H1 (cell line): ENCODE measurements around the gene COMT. TPM values are rescaled to one million over a fixed set of nuclear protein-coding genes. Genes with fewer than 3 reads are reported as not detected.

ENCODE experiments used
- CTCF ChIA-PET: fragments of 300-600 bp; sonication (Branson Sonifier 250); formaldehyde crosslinking; loops from one replicate; lab custom pipeline; 2021; ENCODE audit not compliant: partially characterized antibody; lab: Charles Lee
- POLR2A ChIA-PET: fragments of 300-600 bp; sonication (Branson Sonifier 250); formaldehyde crosslinking; loops from one replicate; lab custom pipeline; 2021; ENCODE audit warnings: inconsistent platforms; ENCODE audit not compliant: partially characterized antibody; lab: Charles Lee
- DNase-seq, 2 experiments: peaks; one replicate each; pipeline versions ENCODE4 v3.0.0 to v3.0.0-alpha.2; 2010 to 2022; ENCODE audit warnings: low spot score in 2 of 2, low read depth in 1 of 2, mixed read lengths in 1 of 2
- FAIRE-seq: peaks from 2 replicates; lab custom pipeline; 2011; peaks lifted over from hg19 to GRCh38; lab: Jason Lieb, UNC
- H2AFZ ChIP-seq: 2 replicates; pipeline ENCODE4 v1.8.1; 2012; ENCODE audit warnings: low read length, inconsistent platforms
- H2AK5ac ChIP-seq: 2 replicates; pipeline ENCODE4 v1.6.1; 2013; ENCODE audit warnings: low read depth, low read length
- H2BK120ac ChIP-seq: replicated peaks from 2 replicates; pipeline ENCODE3; 2013; ENCODE audit warnings: low read depth, low read length, inconsistent platforms
- H2BK12ac ChIP-seq: 2 replicates; pipeline ENCODE4 v1.6.1; 2013; ENCODE audit warnings: low read depth, low read length
- H2BK15ac ChIP-seq: 2 replicates; pipeline ENCODE4 v1.6.1; 2013; ENCODE audit warnings: low read length
- H2BK20ac ChIP-seq: 2 replicates; pipeline ENCODE4 v1.6.1; 2013; ENCODE audit warnings: low read length
- H2BK5ac ChIP-seq: 2 replicates; pipeline ENCODE4 v1.6.1; 2013; ENCODE audit warnings: low read depth, low read length
- H3K14ac ChIP-seq: 2 replicates; pipeline ENCODE4 v1.6.1; 2013; ENCODE audit warnings: inconsistent platforms; ENCODE audit not compliant: insufficient read length
- H3K18ac ChIP-seq: 2 replicates; pipeline ENCODE4 v1.6.1; 2013; ENCODE audit warnings: low read length; ENCODE audit errors: extremely low read depth
- H3K23ac ChIP-seq: 2 replicates; pipeline ENCODE4 v1.6.1; 2013; ENCODE audit warnings: inconsistent platforms; ENCODE audit not compliant: insufficient read length
- H3K23me2 ChIP-seq: 2 replicates; pipeline ENCODE4 v1.6.1; 2013; ENCODE audit warnings: low read depth, low read length
- H3K27ac ChIP-seq: 2 replicates; pipeline ENCODE4 v1.6.1; 2011; ENCODE audit warnings: low read depth, low read length, inconsistent platforms
- H3K27me3 ChIP-seq, 4 experiments: replicated peaks in 1 of 4; 1 replicate in 1 of 4; 2 replicates in 3 of 4; pipeline versions ENCODE4 v1.6.1 to v1.8.1; 2011 to 2013; ENCODE audit warnings: low read length in 3 of 4, mild to moderate bottlenecking in 3 of 4, inconsistent platforms in 2 of 4, mixed read lengths in 2 of 4, moderate library complexity in 1 of 4; ENCODE audit not compliant: control insufficient read depth in 3 of 4, insufficient read depth in 3 of 4; ENCODE audit errors: extremely low read depth in 1 of 4
- H3K36me3 ChIP-seq, 4 experiments: 2 replicates each; pipeline versions ENCODE4 v1.6.1 to v1.8.1; 2011 to 2013; ENCODE audit warnings: mild to moderate bottlenecking in 4 of 4, low read length in 3 of 4, moderate library complexity in 2 of 4, control low read depth in 1 of 4, inconsistent platforms in 1 of 4; ENCODE audit not compliant: insufficient read depth in 4 of 4, control insufficient read depth in 2 of 4
- H3K4ac ChIP-seq: replicated peaks from 2 replicates; pipeline ENCODE3; 2013; ENCODE audit warnings: low read length, low read depth, mixed read lengths, inconsistent platforms; ENCODE audit not compliant: insufficient read length
- H3K4me1 ChIP-seq, 4 experiments: replicated peaks in 1 of 4; 1 replicate in 1 of 4; 2 replicates in 3 of 4; pipeline versions ENCODE4 v1.6.1 to v1.8.1; 2011 to 2013; ENCODE audit warnings: low read length in 3 of 4, inconsistent platforms in 2 of 4, mixed read lengths in 1 of 4; ENCODE audit not compliant: insufficient read depth in 4 of 4, control insufficient read depth in 3 of 4
- H3K4me2 ChIP-seq, 2 experiments: 2 replicates each; pipeline versions ENCODE4 v1.6.1 to v1.8.1; 2011 to 2013; ENCODE audit warnings: low read depth in 2 of 2, low read length in 2 of 2, control low read depth in 1 of 2, inconsistent platforms in 1 of 2, mild to moderate bottlenecking in 1 of 2; ENCODE audit not compliant: insufficient read depth in 1 of 2
- H3K4me3 ChIP-seq, 4 experiments: fragments of 200-600, 300-600 bp in 1 of 4; sonication (generic), shearing (Covaris generic), sonication (Bioruptor Twin) in 1 of 4; 2 replicates each; pipeline versions ENCODE4 v1.5.1 to v1.8.1; 2011 to 2016; ENCODE audit warnings: low read length in 4 of 4, low read depth in 3 of 4, control low read depth in 2 of 4, inconsistent platforms in 2 of 4, mild to moderate bottlenecking in 2 of 4, mixed read lengths in 1 of 4, moderate library complexity in 1 of 4; ENCODE audit not compliant: insufficient read depth in 2 of 4; ENCODE audit errors: extremely low read depth in 1 of 4
- H3K56ac ChIP-seq: replicated peaks from 2 replicates; pipeline ENCODE3; 2013; ENCODE audit warnings: low read depth, mild to moderate bottlenecking, mixed read lengths, low read length, inconsistent platforms; ENCODE audit not compliant: insufficient read length
- H3K79me1 ChIP-seq: 2 replicates; pipeline ENCODE4 v1.6.1; 2013; ENCODE audit warnings: low read depth, low read length, control low read depth
- H3K79me2 ChIP-seq, 2 experiments: 2 replicates each; pipeline versions ENCODE4 v1.6.1 to v1.8.1; 2012 to 2013; ENCODE audit warnings: low read length in 2 of 2, mild to moderate bottlenecking in 2 of 2, inconsistent platforms in 1 of 2; ENCODE audit not compliant: insufficient read depth in 2 of 2, control insufficient read depth in 1 of 2
- H3K9ac ChIP-seq, 4 experiments: replicated peaks in 1 of 4; 1 replicate in 1 of 4; 2 replicates in 3 of 4; pipeline versions ENCODE4 v1.6.1 to v1.8.1; 2011 to 2013; ENCODE audit warnings: low read depth in 3 of 4, low read length in 3 of 4, control low read depth in 2 of 4, mild to moderate bottlenecking in 2 of 4, moderate library complexity in 2 of 4, inconsistent platforms in 1 of 4; ENCODE audit errors: extremely low read depth in 1 of 4
- H3K9me3 ChIP-seq, 2 experiments: 2 replicates each; pipeline versions ENCODE4 v1.6.1 to v1.8.1; 2012 to 2013; ENCODE audit warnings: mild to moderate bottlenecking in 2 of 2, moderate library complexity in 2 of 2, control low read depth in 1 of 2, inconsistent platforms in 1 of 2, low read depth in 1 of 2, low read length in 1 of 2, mixed read lengths in 1 of 2; ENCODE audit not compliant: insufficient read depth in 2 of 2
- H4K20me1 ChIP-seq, 2 experiments: replicated peaks in 1 of 2; 2 replicates each; pipeline versions ENCODE3 to v1.8.1; 2011 to 2013; ENCODE audit warnings: inconsistent platforms in 2 of 2, low read length in 2 of 2, mild to moderate bottlenecking in 1 of 2; ENCODE audit not compliant: insufficient read depth in 2 of 2, control insufficient read depth in 1 of 2
- H4K5ac ChIP-seq: 2 replicates; pipeline ENCODE4 v1.6.1; 2013; ENCODE audit warnings: low read length, low read depth, mixed read lengths, inconsistent platforms; ENCODE audit not compliant: insufficient read length
- H4K8ac ChIP-seq: 2 replicates; pipeline ENCODE4 v1.8.0; 2013; ENCODE audit warnings: mild to moderate bottlenecking, moderate library complexity, low read length, inconsistent platforms; ENCODE audit not compliant: insufficient read depth; ENCODE audit errors: extremely low read depth
- H4K91ac ChIP-seq: replicated peaks from 2 replicates; pipeline ENCODE3; 2013; ENCODE audit warnings: low read length, mixed read lengths, inconsistent platforms; ENCODE audit not compliant: insufficient read length
- BRCA1 ChIP-seq: IDR thresholded peaks from 2 replicates; pipeline ENCODE4 v1.6.1; 2012; ENCODE audit warnings: low read depth, low read length, improper control_type of control experiment
- CHD1 ChIP-seq: IDR thresholded peaks from 2 replicates; pipeline ENCODE4 v1.6.1; 2012; ENCODE audit warnings: low read depth, low read length, improper control_type of control experiment
- EP300 ChIP-seq, 2 experiments: IDR thresholded peaks; 1 replicate in 1 of 2; 2 replicates in 1 of 2; pipeline ENCODE4 v1.6.1; 2011 to 2012; ENCODE audit warnings: low read depth in 2 of 2, low read length in 2 of 2, mild to moderate bottlenecking in 2 of 2, borderline replicate concordance in 1 of 2, inconsistent platforms in 1 of 2, moderate library complexity in 1 of 2
- GABPA ChIP-seq: IDR thresholded peaks from 2 replicates; pipeline ENCODE4 v1.6.1; 2011; ENCODE audit warnings: mild to moderate bottlenecking, low read length, moderate library complexity, borderline replicate concordance; ENCODE audit not compliant: insufficient read depth
- GTF2F1 ChIP-seq: IDR thresholded peaks from 2 replicates; pipeline ENCODE4 v1.6.1; 2012; ENCODE audit warnings: low read depth, low read length, improper control_type of control experiment, borderline replicate concordance
- JUN ChIP-seq: IDR thresholded peaks from 2 replicates; pipeline ENCODE4 v1.6.1; 2011; ENCODE audit warnings: low read depth, mild to moderate bottlenecking, improper control_type of control experiment, low read length
- POLR2AphosphoS5 ChIP-seq: IDR thresholded peaks from 2 replicates; pipeline ENCODE4 v1.6.1; 2011; ENCODE audit warnings: low read depth, low read length
- RFX5 ChIP-seq: IDR thresholded peaks from 2 replicates; pipeline ENCODE4 v1.6.1; 2011; ENCODE audit warnings: low read depth, low read length, improper control_type of control experiment, borderline replicate concordance
- RNF2 ChIP-seq: fragments of 200-900, 300-1000 bp; sonication (generic); IDR thresholded peaks from 2 replicates; pipeline ENCODE4 v1.7.1; 2016; ENCODE audit warnings: borderline replicate concordance, low read depth, mild to moderate bottlenecking, antibody characterized with exemption, low read length; ENCODE audit not compliant: poor library complexity, severe bottlenecking; ENCODE audit errors: missing control alignments
- RXRA ChIP-seq: IDR thresholded peaks from 2 replicates; pipeline ENCODE4 v1.6.1; 2011; ENCODE audit warnings: low read depth, mild to moderate bottlenecking, low read length, moderate library complexity; ENCODE audit not compliant: insufficient read depth
- SAP30 ChIP-seq: fragments of 300-600 bp; sonication (generic); IDR thresholded peaks from 2 replicates; pipeline ENCODE4 v1.7.1; 2012; ENCODE audit warnings: low read length, moderate library complexity, mild to moderate bottlenecking, inconsistent platforms; ENCODE audit not compliant: insufficient read depth, insufficient replicate concordance
- WGBS, 2 experiments: shearing (Covaris generic) in 1 of 2; methylation state at CpG; one replicate each; pipeline versions ENCODE4 v1.1.6 to v1.1.7; 2013 to 2015; ENCODE audit warnings: low lambda C conversion rate in 2 of 2, mixed read lengths in 2 of 2, inconsistent platforms in 1 of 2, low coverage in 1 of 2, missing lambda C conversion rate in 1 of 2; ENCODE audit not compliant: insufficient replicate concordance in 2 of 2, insufficient coverage in 1 of 2, insufficient read length in 1 of 2; ENCODE audit errors: extremely low coverage in 1 of 2, missing lambda C conversion rate in 1 of 2; 5-methylcytosine and 5-hydroxymethylcytosine counted together
- polyA plus RNA-seq, 7 experiments: library from polyadenylated mRNA; depleted of rRNA in 3 of 7; stranded (reverse) in 5 of 7; unstranded in 2 of 7; fragments of >200 nt in 5 of 7; fragments of 200-250 nt in 2 of 7; gene quantifications; 1 replicate in 5 of 7; 2 replicates in 1 of 7; 4 replicates in 1 of 7; pipeline versions ENCODE4 v1.2.1 to v1.2.3, GENCODE V29; 2011 to 2013; ENCODE audit warnings: missing spikeins in 2 of 7, mixed read lengths in 2 of 7
- total RNA-seq: library from RNA; stranded (reverse); fragmentation: NEBNext Ultra II Directional; extraction: Animal tissue kit (Norgen Biotek cat#: 25700); gene quantifications from 2 replicates; pipeline ENCODE4 v1.2.1, GENCODE V29; 2021

Gene COMT
- total and polyA plus RNA-seq, 2 of the 8 experiments (the other 6 are each of a cell fraction or from before 2014, with no cell fraction given): 15.2 to 33.7 TPM

DNA sequence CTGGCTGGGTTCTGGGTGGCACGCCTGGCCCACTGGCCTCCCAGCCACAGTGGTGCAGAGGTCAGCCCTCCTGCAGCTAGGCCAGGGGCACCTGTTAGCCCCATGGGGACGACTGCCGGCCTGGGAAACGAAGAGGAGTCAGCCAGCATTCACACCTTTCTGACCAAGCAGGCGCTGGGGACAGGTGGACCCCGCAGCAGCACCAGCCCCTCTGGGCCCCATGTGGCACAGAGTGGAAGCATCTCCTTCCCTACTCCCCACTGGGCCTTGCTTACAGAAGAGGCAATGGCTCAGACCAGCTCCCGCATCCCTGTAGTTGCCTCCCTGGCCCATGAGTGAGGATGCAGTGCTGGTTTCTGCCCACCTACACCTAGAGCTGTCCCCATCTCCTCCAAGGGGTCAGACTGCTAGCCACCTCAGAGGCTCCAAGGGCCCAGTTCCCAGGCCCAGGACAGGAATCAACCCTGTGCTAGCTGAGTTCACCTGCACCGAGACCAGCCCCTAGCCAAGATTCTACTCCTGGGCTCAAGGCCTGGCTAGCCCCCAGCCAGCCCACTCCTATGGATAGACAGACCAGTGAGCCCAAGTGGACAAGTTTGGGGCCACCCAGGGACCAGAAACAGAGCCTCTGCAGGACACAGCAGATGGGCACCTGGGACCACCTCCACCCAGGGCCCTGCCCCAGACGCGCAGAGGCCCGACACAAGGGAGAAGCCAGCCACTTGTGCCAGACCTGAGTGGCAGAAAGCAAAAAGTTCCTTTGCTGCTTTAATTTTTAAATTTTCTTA is 27.8 kb downstream of the COMT start:
- Histone ChIP-seq H3K4me2 (no peak overlapping the region), H3K18ac (no peak overlapping the region), H3K14ac (no peak overlapping the region), H2BK120ac (no peak overlapping the region), H2AFZ (no peak overlapping the region), H3K27ac (no peak overlapping the region), H2AK5ac (no peak overlapping the region), H3K4ac (no peak overlapping the region), H3K36me3 (peaks cover 8 to 24% (median 12%) of the 10 kb centered on the region in 4 experiments; a peak in 6 of 8 replicates), H3K27me3 (no peaks in the 10 kb centered on the region), H3K9me3 (no peaks in the 10 kb centered on the region), H2BK20ac (no peak overlapping the region), H2BK5ac (no peak overlapping the region; the same call in 1 of the 2 replicates), H3K9ac (no peak overlapping the region; a peak in 1 of 7 replicates), H3K23ac (no peak overlapping the region), H4K20me1 (peaks cover 6 to 8% of the 10 kb centered on the region in 2 experiments), H2BK12ac (no peak overlapping the region), H2BK15ac (no peak overlapping the region), H4K8ac (no peak overlapping the region), H3K79me1 (no peaks in the 10 kb centered on the region), H3K23me2 (no peaks in the 10 kb centered on the region; the same call in 1 of the 2 replicates), H3K79me2 (no peaks in the 10 kb centered on the region), H3K4me3 (no peak overlapping the region), H3K56ac (no peak overlapping the region), H4K5ac (no peak overlapping the region), H3K4me1 (no peaks in the 10 kb centered on the region; a peak in 2 of 7 replicates), H4K91ac (no peak overlapping the region)
- FAIRE-seq: no peak
- DNase-seq: no peak
- ChIA-PET CTCF (interaction anchor here (0.8 to 16.2 kb wide), 14 partner anchors 9 to 239 kb away, joined by 3 to 369 read pairs (median 4); no protein-coding TSS in a partner anchor), POLR2A (interaction anchor here (0.8 to 4.2 kb wide), 11 partner anchors 9 to 158 kb away, joined by 3 to 17 read pairs (median 4); partner anchors contain the start of gene TRMT2A)
- WGBS, 2 experiments: 80% methylated on average over 11 of the region's 11 CpGs; no CpG with 5 or more reads in 1 of the 2 experiments
- TF ChIP-seq RXRA: no peak
- no peak for TF ChIP-seq GABPA
- TF ChIP-seq JUN: no peak
- TF ChIP-seq RNF2: no peak
- TF ChIP-seq POLR2AphosphoS5: no peak
- TF ChIP-seq RFX5: no peak
- no peak for TF ChIP-seq GTF2F1
- no peak for TF ChIP-seq SAP30
- no peak for TF ChIP-seq CHD1
- TF ChIP-seq EP300 (IDR thresholded peaks at IDR 0.05; ENCODE audit: borderline replicate concordance in 1 of 2, low read depth in 2 of 2, low read length in 2 of 2): no peak
- no peak for TF ChIP-seq BRCA1
